HFF-Myc (cell line): ENCODE data around the gene LYZ.

Experiments
- DNase-seq: peaks from one replicate; pipeline ENCODE4 v3.0.0-alpha.2; 2011; ENCODE audit warnings: low read depth; ENCODE audit errors: extremely low read depth
- H3K4me3 ChIP-seq: replicated peaks from 2 replicates; pipeline ENCODE4 v1.5.1; 2011; ENCODE audit warnings: low read depth, mild to moderate bottlenecking, control low read depth, low read length
- CTCF ChIP-seq: IDR thresholded peaks from 2 replicates; pipeline ENCODE4 v1.5.1; 2012; ENCODE audit warnings: mild to moderate bottlenecking, low read depth, low read length, control low read depth; ENCODE audit errors: missing control alignments

Gene LYZ

GRCh38 chr12:69338936-69339335, 9.2 kb upstream of the LYZ start:
- DNase-seq, result no peak
- TF ChIP-seq CTCF, result no peak
- H3K4me3 ChIP-seq, result no peak overlapping the region

GRCh38 chr12:69339999-69340398, 8.2 kb upstream of the LYZ start:
- no peak overlapping the region for H3K4me3 ChIP-seq
- DNase-seq, result no peak

GRCh38 chr12:69341328-69341727, 6.9 kb upstream of the LYZ start:
- no peak for TF ChIP-seq CTCF
- H3K4me3 ChIP-seq, result no peak overlapping the region

More at GRCh38 chr12:69339999-69340398, 8.2 kb upstream of the LYZ start:
- no peak for TF ChIP-seq CTCF

DNA sequence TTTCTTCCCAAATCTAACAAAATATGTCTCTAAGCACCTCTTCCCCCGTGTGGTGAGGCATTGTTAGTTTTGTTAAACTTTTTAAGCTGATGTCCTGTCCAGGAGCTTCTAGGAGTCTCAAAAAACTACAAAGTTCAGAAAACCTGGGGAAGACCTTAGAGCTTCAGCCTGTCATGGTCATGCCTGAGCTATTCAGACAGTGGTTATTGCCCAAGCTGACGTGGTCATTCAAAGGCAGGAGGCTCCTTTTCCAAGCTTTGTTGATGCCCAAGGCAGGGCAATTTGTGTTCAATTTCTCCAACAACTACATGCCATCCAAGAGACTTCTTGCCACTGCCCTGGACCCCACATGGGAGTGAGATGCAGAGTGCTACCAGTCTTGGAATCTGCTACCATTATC, 5.8 kb upstream of the LYZ start:
- no peak overlapping the region for H3K4me3 ChIP-seq
- no peak for TF ChIP-seq CTCF
- DNase-seq, result no peak

More at GRCh38 chr12:69341328-69341727, 6.9 kb upstream of the LYZ start:
- no peak for DNase-seq

DNA sequence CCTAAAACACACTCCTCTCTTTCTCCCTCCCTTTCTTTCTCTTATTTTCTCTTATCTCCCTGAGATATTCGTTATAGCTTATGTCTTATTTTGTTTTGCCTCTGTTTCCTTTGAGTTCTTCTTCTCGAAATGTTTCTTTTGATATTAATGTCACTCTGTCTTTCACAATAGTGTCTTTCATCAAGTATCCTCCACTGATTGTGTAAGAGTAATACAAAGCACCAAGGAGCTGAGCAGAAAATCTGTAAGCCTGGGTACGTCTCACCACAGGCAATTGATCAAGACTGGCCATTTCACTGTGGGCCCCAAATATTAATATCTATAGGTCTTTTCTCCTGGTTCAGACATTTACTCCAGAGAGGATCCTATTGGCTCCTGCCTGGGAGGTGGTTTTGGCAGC, 4.8 kb upstream of the LYZ start:
- no peak overlapping the region for H3K4me3 ChIP-seq
- no peak for DNase-seq
- TF ChIP-seq CTCF, result no peak

GRCh38 chr12:69343885-69344612, 4.1 kb upstream of the LYZ start:
- no peak overlapping the region for H3K4me3 ChIP-seq
- no peak for TF ChIP-seq CTCF
- DNase-seq, result no peak

DNA sequence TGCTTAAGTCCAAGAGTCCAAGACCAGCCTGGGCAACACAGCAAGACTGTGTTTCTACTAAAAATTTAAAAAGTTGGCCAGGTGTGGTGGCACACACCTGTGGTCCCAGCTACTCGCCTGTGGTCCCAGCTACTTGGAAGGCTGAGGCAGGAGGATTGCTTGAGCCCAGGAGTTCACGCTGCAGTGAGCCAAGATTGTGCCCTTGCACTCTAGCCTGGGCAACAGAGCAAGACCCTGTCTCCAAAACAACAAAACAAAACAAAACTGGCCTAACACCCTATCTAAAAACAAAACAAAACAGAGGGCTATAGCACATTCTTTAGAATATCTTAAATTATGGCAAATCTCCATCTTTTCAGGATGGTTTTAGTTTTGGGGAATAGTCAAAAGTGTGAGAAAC, 3.1 kb upstream of the LYZ start:
- no peak overlapping the region for H3K4me3 ChIP-seq
- no peak for TF ChIP-seq CTCF
- DNase-seq, result no peak
